GM19468 (cell line): ENCODE data around the gene UGT2A1.

Source experiments
- ATAC-seq: cut with Tn5 transposase; IDR thresholded peaks from one replicate; pipeline ENCODE4 v1.9.1; 2021; ENCODE audit warnings: mild to moderate bottlenecking, moderate library complexity, moderate number of reproducible peaks; ENCODE audit not compliant: unreplicated experiment; ENCODE audit errors: extremely low read depth

UGT2A1 gene

DNA sequence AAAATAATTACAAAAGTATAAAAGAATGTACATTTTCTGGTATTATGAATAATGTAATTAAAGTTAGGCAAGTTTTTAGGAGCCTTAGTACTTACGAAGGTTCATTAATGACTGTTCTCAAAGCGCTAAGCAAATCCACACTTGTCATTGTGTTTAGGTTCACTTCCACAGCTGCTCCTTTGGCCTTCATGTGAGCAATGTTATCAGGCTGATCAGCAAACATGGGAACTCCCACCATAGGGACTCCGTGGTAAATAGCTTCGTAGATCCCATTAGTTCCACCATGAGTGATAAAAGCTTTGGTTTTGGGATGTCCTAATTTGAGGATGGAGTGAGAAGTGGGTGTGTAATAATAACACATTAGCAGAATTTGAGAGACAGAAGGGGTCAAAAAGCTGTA is 58.7 kb downstream of the UGT2A1 start:
- ATAC-seq = no peak

DNA sequence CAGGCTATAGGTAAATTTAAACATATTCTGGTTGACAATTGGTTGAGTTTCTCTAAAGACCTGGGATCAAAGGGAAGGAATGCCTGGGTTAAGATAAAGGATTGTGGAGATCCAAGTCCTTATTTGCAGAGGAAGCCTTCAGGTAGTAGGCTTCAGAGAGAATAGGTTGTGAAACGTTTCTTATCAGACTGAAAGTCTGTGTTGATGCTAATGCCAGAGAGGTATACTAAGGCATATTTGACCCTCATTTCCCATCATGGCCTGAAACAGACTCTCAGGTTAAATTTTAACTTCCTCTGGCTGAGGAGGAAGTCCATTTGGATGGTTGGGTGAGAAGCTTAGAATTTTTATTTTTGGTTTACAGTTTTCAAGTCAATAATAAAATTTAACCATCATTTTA is 61.7 kb downstream of the UGT2A1 start:
- ATAC-seq = no peak

DNA sequence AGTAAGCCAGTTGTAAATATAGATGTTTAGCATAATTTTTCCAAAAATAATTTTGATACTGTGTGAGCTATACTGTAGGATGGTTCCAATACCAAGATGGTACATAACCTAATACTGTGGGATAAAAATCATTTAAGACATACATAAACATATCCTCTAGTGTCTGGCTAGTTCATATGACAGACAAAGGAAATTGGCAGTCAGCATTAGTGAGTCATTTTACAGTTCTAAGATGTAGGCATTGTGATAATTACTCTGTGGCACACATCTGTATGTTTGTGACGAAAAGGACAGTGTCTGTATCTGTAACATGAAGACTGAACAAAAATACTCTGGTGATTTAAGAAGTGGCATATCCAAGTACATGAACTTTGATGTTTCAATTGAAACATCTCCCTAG is 63.2 kb downstream of the UGT2A1 start:
- ATAC-seq = no peak

DNA sequence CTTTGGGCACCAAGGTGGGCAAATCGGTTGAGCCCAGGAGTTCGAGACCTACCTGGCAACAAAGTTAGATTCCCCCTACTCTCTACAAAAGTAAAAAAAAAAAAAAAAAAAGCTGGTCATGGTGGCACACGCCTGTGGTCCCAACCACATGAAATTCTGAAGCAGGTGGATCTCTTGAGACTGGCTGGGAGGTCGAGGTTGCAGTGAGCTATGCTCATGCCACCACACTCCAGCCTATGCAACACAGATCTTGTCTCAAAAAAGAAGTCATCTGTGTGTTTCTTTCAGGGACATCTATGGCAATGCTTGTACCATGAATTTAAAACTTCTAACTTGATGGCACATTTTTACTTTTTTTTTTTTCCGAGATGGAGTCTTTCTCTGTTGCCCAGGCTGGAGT is 68.9 kb downstream of the UGT2A1 start:
- no peak for ATAC-seq

DNA sequence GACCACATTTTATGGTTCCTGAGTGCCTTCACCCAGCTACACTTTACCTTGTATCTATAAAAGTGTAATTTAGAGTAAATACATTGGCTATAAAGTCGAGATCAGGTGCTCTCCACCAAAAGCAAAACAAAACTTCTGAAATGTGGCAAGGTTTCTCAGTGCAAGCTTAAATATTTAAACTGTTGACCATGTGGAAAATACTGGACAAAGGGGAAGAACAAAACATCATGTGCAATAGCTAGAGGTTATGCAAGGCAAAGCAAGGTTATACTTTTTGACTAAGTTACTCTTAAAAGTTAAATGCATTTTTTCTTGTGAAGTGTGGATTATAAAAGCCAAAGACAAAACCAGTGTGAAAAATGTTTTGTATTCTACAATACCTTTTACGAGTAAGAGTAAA is 69.5 kb downstream of the UGT2A1 start:
- no peak for ATAC-seq

DNA sequence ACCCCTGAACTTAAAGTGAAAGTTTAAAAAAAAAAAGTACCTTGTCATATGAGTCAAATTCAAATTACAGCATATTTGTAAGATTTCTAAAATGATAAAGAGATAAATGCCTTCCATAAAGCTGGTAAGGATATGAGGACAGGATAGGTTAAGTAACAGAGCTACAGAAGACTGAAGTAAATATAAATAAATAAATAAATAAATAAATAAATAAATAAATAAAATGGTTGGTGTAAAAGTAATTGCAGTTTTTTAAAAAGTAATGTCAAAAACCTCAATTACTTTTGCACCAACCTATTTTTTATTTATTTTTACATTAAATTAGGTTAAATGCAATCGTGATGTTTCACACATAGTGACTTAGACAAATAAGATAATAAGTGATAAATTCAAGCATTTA is 75.8 kb downstream of the UGT2A1 start:
- no peak for ATAC-seq

DNA sequence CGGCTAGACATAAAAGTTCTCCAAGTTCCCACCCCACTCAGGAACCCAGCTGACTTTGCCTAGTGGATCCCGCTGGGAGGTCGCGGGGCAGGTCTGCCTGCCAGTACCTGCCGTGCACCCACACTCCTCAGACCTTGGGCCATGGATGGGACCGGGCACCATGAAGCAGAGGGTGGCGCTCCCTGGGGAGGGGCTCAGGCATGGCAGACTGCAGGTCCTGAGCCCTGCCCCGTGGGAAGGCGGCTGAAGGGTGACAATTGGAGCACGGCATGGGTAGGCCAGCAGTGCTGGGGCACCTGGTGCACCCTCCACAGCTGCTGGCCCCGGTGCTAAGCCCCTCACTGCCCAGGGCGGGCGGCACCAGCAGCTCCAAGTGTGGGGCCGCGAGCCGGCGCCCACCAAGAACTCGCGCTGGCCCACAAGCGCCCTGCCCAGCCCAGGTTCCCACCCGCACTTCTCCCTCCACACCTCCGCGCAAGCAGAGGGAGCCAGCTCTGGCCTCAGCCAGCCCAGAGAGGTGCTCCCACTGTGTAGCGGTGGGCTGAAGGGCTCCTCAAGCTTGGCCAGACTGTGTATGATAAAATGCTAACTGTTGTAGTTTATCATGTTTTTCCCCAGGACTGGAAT is 76.7 kb downstream of the UGT2A1 start:
- ATAC-seq = no peak

DNA sequence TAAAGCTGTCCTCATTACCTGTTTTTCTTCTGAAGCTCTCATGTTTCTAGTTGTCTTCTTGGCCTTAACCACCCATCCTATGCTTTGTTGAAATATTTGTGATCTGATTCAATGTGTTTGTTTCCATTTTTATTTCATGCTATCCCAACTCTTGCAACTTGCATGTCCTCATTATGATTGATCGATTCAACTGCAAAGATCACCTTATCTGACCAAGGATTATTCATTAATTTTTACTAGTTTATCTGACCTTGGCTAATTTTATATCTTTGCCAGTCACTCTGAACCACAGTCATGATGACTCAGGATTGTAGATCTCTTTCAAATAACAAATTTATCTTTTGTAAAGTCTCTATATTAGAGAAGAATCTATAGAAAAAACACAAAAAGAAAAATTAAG is 84.3 kb downstream of the UGT2A1 start:
- no peak for ATAC-seq

DNA sequence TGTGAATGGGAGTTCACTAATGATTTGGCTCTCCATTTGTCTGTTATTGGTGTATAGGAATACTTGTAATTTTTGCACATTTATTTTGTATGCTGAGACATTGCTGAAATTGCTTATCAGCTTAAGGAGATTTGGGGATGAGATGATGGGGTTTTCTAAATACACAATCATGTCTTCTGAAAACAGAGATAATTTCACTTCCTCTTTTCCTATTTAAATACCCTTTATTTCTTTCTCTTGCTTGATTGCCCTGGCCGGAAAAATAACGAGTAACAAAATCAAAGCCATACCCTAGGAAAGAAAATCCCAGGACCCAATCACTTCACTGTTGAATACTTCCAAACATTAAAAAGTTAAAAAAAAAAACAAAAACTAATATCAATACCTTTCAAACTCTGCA is 89.6 kb downstream of the UGT2A1 start:
- ATAC-seq = no peak

DNA sequence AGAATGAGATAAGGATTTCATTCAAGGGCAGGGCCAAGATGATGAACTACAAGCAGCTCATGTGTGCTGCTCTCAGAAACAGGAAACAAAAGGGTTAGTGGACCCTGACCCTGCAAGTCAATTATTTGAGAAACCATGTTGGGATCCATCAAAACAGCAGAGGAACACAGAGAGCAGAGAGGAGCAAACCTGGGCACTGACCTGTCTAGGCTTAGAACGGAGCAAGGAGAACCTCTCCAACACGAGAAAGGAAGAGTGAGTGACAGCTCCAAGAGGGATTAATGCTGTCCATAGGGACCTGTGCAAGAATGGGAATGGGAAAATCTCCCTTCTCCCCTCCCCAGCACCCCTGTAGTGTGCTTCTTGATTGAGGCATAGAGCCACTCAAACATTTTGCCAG is 103.4 kb downstream of the UGT2A1 start:
- no peak for ATAC-seq

DNA sequence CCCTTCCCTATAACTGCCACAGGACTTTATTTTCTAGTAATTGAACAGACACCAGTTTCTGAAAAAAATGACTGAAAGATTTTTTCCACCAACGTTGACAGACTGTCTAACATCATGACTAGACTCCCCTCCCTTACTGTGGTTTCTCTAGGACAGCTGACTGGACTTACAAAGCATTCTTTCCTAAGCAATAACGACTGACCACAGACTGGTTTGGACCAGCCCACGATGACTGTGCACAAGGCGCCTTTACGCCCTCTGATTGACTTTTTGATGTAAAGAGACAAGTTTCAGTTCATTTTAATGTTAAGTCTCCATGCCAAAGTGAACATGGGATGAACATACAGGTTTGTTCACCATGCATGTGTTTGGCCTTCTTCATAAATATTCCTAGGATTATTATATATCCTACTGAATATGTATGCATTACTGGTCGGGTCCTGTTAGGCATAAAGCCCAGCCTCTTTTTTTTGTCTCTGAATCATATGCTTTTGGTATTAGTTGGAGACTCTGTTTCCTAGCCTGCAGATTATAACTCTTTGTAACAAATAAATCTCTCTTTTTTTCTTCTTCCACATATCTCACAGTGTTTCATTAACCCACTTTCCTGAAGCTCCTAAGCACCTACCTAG is 106.8 kb downstream of the UGT2A1 start:
- ATAC-seq = no peak
